K562 (cell line): ENCODE data around the gene LOXL3. TPM values are rescaled to one million over a fixed set of nuclear protein-coding genes. Genes with fewer than 3 reads are reported as not detected.

ENCODE experiments used
- BACH1 ChIP-seq: fragments of 200-800 bp; sonication (Bioruptor generic); IDR thresholded peaks from 2 replicates; pipeline ENCODE4 v1.6.1; 2016; ENCODE audit warnings: missing genetic modification characterization, missing compliant biosample characterization
- CEBPG ChIP-seq, 3 experiments: fragments of 200-800 bp in 1 of 3; sonication (Bioruptor generic) in 1 of 3; sonication (generic) in 1 of 3; formaldehyde crosslinking in 1 of 3; IDR thresholded peaks in 2 of 3; conservative IDR thresholded peaks in 1 of 3; 2 replicates each; pipeline versions ENCODE4 v1.6.1 to v1.8.0; 2016 to 2022; ENCODE audit warnings: missing compliant biosample characterization in 2 of 3, missing genetic modification characterization in 2 of 3, mild to moderate bottlenecking in 1 of 3, missing genetic modification reagents in 1 of 3
- DEAF1 ChIP-seq: fragments of 450-650 bp; formaldehyde crosslinking; IDR thresholded peaks from 2 replicates; pipeline ENCODE4 v1.4.0; 2020; ENCODE audit warnings: mild to moderate bottlenecking, moderate library complexity
- ELF2 ChIP-seq: fragments of 250-450 bp; sonication (Bioruptor Pico); IDR thresholded peaks from 2 replicates; pipeline ENCODE4 v1.5.0; 2021; ENCODE audit warnings: mild to moderate bottlenecking
- FOXK1 ChIP-seq: sonication (generic); formaldehyde crosslinking; IDR thresholded peaks from 2 replicates; pipeline ENCODE4 v1.8.0; 2022; ENCODE audit warnings: missing genetic modification reagents, mild to moderate bottlenecking, borderline replicate concordance
- KDM4B ChIP-seq, 2 experiments: fragments of 450-650 bp in 1 of 2; sonication (generic) in 1 of 2; IDR thresholded peaks; 2 replicates each; pipeline ENCODE4 v1.6.1; 2016 to 2017; ENCODE audit warnings: borderline replicate concordance in 2 of 2, antibody characterized with exemption in 1 of 2, low read depth in 1 of 2, mild to moderate bottlenecking in 1 of 2
- LARP7 ChIP-seq: fragments of 450-650 bp; IDR thresholded peaks from 2 replicates; pipeline ENCODE4 v1.6.1; 2016
- PHF21A ChIP-seq: fragments of 450-650 bp; IDR thresholded peaks from 2 replicates; pipeline ENCODE4 v1.6.1; 2017; ENCODE audit warnings: low read depth, borderline replicate concordance
- SRSF3 ChIP-seq: fragments of 200-400 bp; formaldehyde crosslinking; IDR thresholded peaks from 2 replicates; pipeline ENCODE4 v1.6.1; 2016; ENCODE audit warnings: mild to moderate bottlenecking, low read length, moderate library complexity; ENCODE audit not compliant: insufficient read depth
- TSC22D4 ChIP-seq: fragments of 450-650 bp; IDR thresholded peaks from 2 replicates; pipeline ENCODE4 v1.6.1; 2016; ENCODE audit warnings: missing genetic modification characterization, missing biosample characterization, control low read depth
- ZBTB7A ChIP-seq: IDR thresholded peaks from 2 replicates; pipeline ENCODE4 v1.6.1; 2011; ENCODE audit warnings: low read depth, mild to moderate bottlenecking, low read length, moderate library complexity, borderline replicate concordance; ENCODE audit not compliant: control insufficient read depth
- ZC3H11A ChIP-seq: IDR thresholded peaks from 2 replicates; pipeline ENCODE4 v1.6.1; 2012; ENCODE audit warnings: low read depth, low read length, improper control_type of control experiment
- ZNF41 ChIP-seq: fragments of 250-450 bp; sonication (Bioruptor Pico); conservative IDR thresholded peaks from 2 replicates; pipeline ENCODE4 v1.4.0; 2020; ENCODE audit warnings: mild to moderate bottlenecking
- ZNF740 ChIP-seq, 3 experiments: fragments of 200-800 bp in 1 of 3; sonication (Bioruptor generic) in 1 of 3; sonication (generic) in 1 of 3; formaldehyde crosslinking in 1 of 3; IDR thresholded peaks; 2 replicates each; pipeline versions ENCODE4 v1.6.1 to v1.8.0; 2016 to 2022; ENCODE audit warnings: mild to moderate bottlenecking in 2 of 3, missing compliant biosample characterization in 2 of 3, missing genetic modification characterization in 2 of 3, missing genetic modification reagents in 1 of 3
- polyA plus RNA-seq, 8 experiments: library from polyadenylated mRNA; depleted of rRNA in 4 of 8; stranded (reverse) in 5 of 8; unstranded in 3 of 8; fragments of >200 nt; fragmentation: Nextera tagmentation in 2 of 8; fragmentation: Illumina TruSeq in 1 of 8; extraction: Ambion mirVana in 2 of 8; extraction: Trizol in 1 of 8; gene quantifications; 2 replicates each; pipeline versions ENCODE4 v1.2.1 to v1.2.3, GENCODE V29; 2011 to 2014; ENCODE audit warnings: inconsistent platforms in 1 of 8, missing spikeins in 1 of 8
- total RNA-seq, 7 experiments: library from RNA; depleted of rRNA in 6 of 7; stranded (reverse); fragments of >200 nt in 6 of 7; fragmentation: Illumina TruSeq in 2 of 7; extraction: Trizol in 2 of 7; gene quantifications; 2 replicates each; pipeline versions ENCODE4 v1.2.1 to v1.2.3, GENCODE V29; 2011 to 2021; ENCODE audit warnings: low replicate concordance in 1 of 7
- TF ChIP-seq, protein P1 (sequence below): fragments of 450-650 bp; formaldehyde crosslinking; IDR thresholded peaks from 2 replicates; pipeline ENCODE4 v1.4.0; 2022; ENCODE audit warnings: missing genetic modification characterization
- TF ChIP-seq, protein P2 (sequence below): fragments of 450-650 bp; formaldehyde crosslinking; IDR thresholded peaks from 2 replicates; pipeline ENCODE4 v1.4.0; 2020; ENCODE audit warnings: mild to moderate bottlenecking, moderate library complexity

Gene LOXL3
- total and polyA plus RNA-seq, 9 of the 15 experiments (the other 6 are each of a cell fraction or from before 2014, with no cell fraction given): 0.22 to 0.99 (median 0.31) TPM

DNA sequence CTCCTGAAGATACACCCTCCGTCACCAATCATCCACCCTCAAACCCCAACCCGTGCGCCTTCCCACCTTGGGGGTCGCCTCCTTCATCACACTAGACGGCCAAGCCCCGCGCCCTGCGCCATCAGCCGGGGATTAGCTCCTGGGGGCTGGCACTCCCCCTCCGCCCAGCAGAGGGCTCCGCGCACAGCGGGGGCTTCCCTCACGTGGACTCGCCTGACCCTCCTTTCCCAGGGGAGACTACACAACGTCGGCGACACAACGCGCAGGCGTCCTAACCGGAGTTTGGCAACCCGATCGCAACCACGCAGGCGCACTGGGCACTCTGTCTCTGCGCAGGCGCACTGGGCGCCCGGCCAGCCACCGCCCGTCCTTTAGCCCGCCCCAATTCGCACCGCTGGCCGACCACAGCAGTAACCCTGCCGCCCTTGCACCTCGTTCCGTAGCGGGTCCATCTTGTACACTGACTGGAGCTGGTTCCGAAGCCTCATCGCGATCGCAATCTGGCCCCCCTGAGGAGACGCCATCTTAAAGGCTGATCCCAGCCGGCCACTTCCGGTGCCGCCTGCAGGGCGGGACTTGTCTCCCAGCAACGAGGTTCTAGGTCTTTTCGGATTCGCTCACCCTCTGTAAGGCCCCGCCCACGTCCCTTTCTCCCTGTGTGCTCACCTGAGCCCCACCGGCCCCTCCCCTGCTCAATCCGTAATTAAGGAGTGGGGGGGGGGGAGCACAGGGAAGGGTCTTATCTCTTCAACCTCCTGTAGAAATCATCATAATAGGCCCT lies 46.4 kb downstream of the LOXL3 start, which contains the start of gene PCGF1 (continued):
- TF ChIP-seq DEAF1 (CRISPR knock-in tag): no peak
- TF ChIP-seq ZBTB7A: peak; percentile 92
- TF ChIP-seq LARP7: 0 out of 2 replicates have a peak, but pooled peaks have one; percentile 71
- 0 out of 4 replicates have a peak, but pooled peaks of 1 of the 2 experiments have one; percentile 68 for TF ChIP-seq KDM4B (IDR thresholded peaks at IDR 0.05; ENCODE audit: borderline replicate concordance in 2 of 2, low read depth in 1 of 2)
- TF ChIP-seq FOXK1 (CRISPR knock-in tag): no peak
- TF ChIP-seq PHF21A: peak; percentile 13; the same call in 1 of the 2 replicates
- TF ChIP-seq, protein P1, sequence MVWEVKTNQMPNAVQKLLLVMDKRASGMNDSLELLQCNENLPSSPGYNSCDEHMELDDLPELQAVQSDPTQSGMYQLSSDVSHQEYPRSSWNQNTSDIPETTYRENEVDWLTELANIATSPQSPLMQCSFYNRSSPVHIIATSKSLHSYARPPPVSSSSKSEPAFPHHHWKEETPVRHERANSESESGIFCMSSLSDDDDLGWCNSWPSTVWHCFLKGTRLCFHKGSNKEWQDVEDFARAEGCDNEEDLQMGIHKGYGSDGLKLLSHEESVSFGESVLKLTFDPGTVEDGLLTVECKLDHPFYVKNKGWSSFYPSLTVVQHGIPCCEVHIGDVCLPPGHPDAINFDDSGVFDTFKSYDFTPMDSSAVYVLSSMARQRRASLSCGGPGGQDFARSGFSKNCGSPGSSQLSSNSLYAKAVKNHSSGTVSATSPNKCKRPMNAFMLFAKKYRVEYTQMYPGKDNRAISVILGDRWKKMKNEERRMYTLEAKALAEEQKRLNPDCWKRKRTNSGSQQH (CRISPR knock-in tag): peak; percentile 23; the same call in 1 of the 2 replicates
- no peak for TF ChIP-seq TSC22D4 (tag)
- TF ChIP-seq BACH1 (tag): no peak
- TF ChIP-seq, protein P2, sequence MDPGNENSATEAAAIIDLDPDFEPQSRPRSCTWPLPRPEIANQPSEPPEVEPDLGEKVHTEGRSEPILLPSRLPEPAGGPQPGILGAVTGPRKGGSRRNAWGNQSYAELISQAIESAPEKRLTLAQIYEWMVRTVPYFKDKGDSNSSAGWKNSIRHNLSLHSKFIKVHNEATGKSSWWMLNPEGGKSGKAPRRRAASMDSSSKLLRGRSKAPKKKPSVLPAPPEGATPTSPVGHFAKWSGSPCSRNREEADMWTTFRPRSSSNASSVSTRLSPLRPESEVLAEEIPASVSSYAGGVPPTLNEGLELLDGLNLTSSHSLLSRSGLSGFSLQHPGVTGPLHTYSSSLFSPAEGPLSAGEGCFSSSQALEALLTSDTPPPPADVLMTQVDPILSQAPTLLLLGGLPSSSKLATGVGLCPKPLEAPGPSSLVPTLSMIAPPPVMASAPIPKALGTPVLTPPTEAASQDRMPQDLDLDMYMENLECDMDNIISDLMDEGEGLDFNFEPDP: no peak
- no peak for TF ChIP-seq ZC3H11A
- peak; percentile 79; the same call in 1 of the 2 replicates for TF ChIP-seq ELF2 (CRISPR knock-in tag)
- TF ChIP-seq CEBPG (CRISPR knock-in tag; IDR thresholded peaks at IDR 0.05): peak; percentile 75; the same call in 1 of the 2 replicates
- TF ChIP-seq CEBPG (tag; conservative IDR thresholded peaks at IDR 0.05 in 1 of 2, IDR thresholded peaks at IDR 0.05 in 1 of 2): no peak
- peak; percentile 81; the same call in 1 of the 2 replicates for TF ChIP-seq ZNF740 (CRISPR knock-in tag; IDR thresholded peaks at IDR 0.05)
- no peak; a peak in 1 of 4 replicates for TF ChIP-seq ZNF740 (tag; IDR thresholded peaks at IDR 0.05)
- no peak for TF ChIP-seq SRSF3
- no peak for TF ChIP-seq ZNF41 (CRISPR knock-in tag)
